HG02938 (cell line): Measurements from ENCODE around the gene ATP9B.
"Not testable (repeated sequence)": the region's sequence is repeated elsewhere in the genome, so short reads cannot be mapped to it uniquely, and the experiment has no call there.

Source experiments
- ATAC-seq: cut with Tn5 transposase; IDR thresholded peaks from one replicate; pipeline ENCODE4 v1.9.1; 2021; ENCODE audit warnings: mild to moderate bottlenecking, moderate library complexity; ENCODE audit not compliant: unreplicated experiment

Gene ATP9B

GRCh38 chr18:79227621-79228020 lies 158.4 kb downstream of the ATP9B start:
- no peak for ATAC-seq

DNA sequence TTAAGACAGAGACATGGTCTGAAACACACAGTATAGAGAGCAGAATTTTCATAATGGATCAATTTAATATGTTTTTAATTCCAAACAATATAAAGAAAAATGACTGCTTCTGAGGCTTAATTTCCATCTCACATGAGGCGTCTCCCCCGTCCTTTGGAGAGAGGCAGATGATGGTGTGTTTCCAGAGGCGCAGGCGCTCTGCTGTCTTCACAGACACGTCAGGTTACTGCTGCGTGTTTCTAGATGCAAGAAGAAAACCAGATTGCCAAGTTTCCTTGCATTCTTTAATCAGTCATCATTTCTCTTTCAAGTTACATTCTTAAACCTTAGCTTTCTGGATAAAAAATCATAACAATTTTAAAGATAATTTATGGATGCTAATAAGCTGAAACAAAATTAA lies 160.2 kb downstream of the ATP9B start:
- no peak for ATAC-seq

DNA sequence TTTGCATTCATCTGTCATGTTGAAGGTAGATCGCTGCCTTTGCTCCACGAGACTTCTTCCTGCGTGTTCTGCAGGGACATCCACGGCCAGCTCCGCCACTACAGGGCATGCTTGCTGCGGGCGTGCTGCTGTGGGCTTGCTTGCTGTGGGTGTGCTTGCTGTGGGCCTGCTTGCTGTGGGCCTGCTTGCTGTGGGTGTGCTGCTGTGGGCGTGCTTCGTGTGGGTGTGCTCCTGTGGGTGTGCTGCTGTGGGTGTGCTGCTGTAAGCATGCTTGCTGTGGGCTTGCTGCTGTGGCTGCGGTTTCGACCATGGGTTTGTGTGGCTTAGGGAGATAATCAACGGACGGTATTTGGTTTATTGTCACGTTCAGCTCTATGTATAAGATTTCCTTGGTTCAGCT lies 165.2 kb downstream of the ATP9B start:
- ATAC-seq = no peak

DNA sequence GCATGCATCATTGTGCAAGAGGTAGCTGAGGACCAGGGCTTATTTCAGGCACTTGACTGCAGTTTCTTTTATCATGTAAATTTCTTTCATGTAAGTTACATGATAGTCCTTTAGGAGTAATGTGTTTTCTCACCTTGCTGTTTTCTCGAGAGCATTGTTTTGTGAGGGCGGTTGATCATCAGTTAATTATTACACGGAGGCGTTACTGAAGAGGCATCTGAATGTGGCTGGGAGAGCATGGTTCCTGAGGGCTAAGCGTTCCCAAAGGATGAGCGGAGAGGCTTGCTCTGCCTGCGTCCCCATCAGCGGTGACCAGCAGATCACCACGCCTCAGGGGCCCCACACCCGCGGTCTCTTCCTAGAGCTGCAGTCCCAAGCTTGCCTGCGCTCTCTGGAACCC lies 170.4 kb downstream of the ATP9B start:
- no peak for ATAC-seq

GRCh38 chr18:79241755-79242154 lies 172.6 kb downstream of the ATP9B start:
- no peak for ATAC-seq

DNA sequence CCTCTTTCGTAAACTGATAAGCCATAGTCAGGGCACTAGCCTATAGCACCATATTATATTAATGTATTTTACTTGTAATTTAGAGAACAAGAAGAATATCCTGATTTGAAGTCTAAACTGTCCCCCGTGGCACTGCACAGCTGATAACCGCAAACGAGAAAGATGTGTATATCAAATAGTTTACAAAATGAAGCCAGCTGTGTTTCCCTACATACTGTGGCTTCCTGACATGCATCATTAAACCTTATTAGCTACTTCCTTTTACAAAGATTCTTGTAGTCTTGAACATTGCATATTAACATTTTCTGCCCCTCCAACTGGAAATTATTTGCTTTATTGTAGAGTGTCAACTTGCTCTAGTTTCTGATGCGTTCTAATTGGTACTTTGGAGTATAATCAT lies 173.1 kb downstream of the ATP9B start:
- ATAC-seq = no peak

- no peak for ATAC-seq
Measured at GRCh38 chr18:79245517-79246001, 176.4 kb downstream of the ATP9B start.

GRCh38 chr18:79246309-79247108 lies 177.3 kb downstream of the ATP9B start:
- peak; percentile 98 for ATAC-seq

DNA sequence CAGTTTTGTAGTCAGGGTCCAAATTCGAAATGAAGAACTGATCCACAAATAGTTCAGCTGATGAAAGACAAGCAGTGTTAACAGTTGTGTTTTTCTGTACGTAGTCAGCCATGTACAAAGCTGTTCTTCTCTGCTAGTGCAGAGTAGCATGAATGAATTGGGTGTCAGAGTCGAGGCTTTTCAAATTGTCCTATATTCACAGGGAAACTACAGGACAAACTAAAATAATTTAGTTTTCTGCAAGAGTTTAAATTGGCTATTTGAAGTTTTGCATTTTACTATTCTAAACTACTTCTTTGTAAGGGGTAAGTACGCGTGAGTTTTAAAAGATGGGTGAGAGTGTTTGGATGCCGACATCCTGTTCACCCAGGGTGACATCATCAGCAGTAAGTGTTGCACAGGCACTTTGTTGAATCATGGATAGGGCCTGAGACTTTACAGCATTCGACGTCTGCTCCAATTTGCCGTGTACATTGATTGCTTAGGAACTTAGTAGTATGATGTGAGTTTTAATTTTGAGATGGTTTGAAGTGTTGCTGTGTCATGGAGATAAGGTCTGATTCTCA lies 179.4 kb downstream of the ATP9B start:
- no peak for ATAC-seq

- no peak for ATAC-seq
Measured at GRCh38 chr18:79250301-79250981, 181.2 kb downstream of the ATP9B start.

GRCh38 chr18:79251021-79251420 lies 181.8 kb downstream of the ATP9B start:
- ATAC-seq = no peak

DNA sequence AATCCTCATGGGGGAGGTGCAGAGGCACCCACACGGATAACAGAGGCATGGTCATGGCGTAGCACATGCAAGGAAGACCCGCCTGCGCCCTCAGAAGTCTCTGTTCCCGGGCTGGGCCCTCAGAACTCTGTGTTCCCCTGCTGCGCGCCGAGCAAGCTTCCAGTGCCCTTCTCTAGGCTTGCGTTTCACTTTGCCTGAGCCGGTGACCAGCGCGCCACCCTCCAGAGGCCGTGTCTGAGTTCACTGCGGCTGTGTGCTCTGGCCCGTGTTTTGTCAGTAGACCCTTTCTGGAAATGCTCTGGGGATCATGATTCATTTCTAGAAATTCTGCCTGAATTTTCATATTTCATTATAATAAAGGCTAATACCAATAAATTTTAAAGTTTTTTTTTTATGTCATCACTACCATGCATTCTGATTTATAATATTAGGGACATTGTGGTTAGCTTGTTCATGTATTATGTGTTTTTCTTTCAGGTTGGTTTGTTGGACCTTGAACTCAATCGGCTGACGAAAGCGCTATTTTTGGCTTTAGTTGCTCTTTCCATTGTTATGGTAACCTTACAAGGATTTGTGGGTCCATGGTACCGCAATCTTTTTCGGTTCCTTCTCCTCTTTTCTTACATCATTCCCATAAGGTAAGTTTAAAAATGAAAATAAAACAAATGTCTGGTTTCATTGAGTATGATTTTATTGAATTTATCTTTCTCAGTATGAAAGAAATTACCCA lies 183.9 kb downstream of the ATP9B start:
- ATAC-seq = no peak

GRCh38 chr18:79257480-79257879 lies 188.3 kb downstream of the ATP9B start:
- ATAC-seq = no peak

GRCh38 chr18:79258447-79258846 lies 189.3 kb downstream of the ATP9B start:
- ATAC-seq = no peak

GRCh38 chr18:79259218-79259617 lies 190.0 kb downstream of the ATP9B start:
- no peak for ATAC-seq

GRCh38 chr18:79260023-79260422 lies 190.8 kb downstream of the ATP9B start:
- ATAC-seq = no peak

- ATAC-seq = no peak
Measured at GRCh38 chr18:79260510-79260909, 191.3 kb downstream of the ATP9B start.

GRCh38 chr18:79265068-79265467 lies 195.9 kb downstream of the ATP9B start:
- not testable (repeated sequence) for ATAC-seq

DNA sequence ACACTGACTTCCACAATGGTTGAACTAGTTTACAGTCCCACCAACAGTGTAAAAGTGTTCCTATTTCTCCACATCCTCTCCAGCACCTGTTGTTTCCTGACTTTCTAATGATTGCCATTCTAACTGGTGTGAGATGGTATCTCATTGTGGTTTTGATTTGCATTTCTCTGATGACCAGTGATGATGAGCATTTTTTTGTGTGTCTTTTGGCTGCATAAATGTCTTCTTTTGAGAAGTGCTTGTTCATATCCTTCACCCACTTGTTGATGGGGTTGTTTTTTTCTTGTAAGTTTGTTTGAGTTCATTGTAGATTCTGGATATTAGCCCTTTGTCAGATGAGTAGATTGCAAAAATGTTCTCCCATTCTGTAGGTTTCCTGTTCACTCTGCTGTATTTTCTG lies 202.6 kb downstream of the ATP9B start:
- ATAC-seq = not testable (repeated sequence)

- ATAC-seq = no peak
Measured at GRCh38 chr18:79272916-79273315, 203.7 kb downstream of the ATP9B start.

DNA sequence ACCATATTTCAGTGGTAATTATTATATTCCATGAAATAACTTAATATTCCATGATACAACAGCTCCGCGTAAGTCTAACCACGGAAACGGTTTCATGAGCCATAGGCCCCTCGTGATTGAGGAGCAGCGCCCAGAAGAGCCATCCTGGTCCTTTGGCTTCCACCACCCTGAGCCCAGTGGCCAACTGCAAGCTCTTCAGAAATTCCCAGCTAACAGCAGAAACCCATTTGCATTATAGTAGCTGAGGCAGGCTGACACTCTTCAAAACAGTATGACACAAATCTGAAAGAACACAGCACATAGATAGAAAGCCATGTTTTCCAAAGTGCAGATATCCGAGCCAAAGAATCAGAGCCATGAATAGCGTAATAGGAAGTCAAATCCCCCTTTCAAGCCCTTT lies 205.6 kb downstream of the ATP9B start:
- ATAC-seq = no peak
